Measurements from ENCODE around the gene BEAN1.

DNA sequence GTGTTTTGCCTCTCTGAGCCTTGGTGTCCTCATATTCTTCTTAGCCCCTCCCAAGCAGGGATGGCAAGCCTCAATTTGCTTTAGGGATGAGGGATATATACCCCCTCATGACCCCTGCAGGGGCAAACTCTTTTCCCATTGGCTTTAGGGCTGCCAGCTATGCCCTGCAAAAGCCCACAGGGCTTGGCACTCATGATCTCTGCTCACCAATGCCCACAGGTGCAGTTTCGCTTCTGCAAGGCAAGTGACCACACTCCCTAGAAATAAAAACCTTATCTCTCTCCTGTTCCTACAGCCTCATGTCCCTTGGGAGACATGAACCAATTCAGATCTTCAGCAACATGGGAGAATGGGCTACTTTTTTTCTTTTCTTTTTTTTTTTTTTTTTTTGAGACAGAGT is 8.8 kb downstream of the BEAN1 start:
- TF ChIP-seq, protein P1, sequence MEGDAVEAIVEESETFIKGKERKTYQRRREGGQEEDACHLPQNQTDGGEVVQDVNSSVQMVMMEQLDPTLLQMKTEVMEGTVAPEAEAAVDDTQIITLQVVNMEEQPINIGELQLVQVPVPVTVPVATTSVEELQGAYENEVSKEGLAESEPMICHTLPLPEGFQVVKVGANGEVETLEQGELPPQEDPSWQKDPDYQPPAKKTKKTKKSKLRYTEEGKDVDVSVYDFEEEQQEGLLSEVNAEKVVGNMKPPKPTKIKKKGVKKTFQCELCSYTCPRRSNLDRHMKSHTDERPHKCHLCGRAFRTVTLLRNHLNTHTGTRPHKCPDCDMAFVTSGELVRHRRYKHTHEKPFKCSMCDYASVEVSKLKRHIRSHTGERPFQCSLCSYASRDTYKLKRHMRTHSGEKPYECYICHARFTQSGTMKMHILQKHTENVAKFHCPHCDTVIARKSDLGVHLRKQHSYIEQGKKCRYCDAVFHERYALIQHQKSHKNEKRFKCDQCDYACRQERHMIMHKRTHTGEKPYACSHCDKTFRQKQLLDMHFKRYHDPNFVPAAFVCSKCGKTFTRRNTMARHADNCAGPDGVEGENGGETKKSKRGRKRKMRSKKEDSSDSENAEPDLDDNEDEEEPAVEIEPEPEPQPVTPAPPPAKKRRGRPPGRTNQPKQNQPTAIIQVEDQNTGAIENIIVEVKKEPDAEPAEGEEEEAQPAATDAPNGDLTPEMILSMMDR (IDR thresholded peaks at IDR 0.05; ENCODE audit: insufficient read depth, low read depth, low read length) = no peak
- TF ChIP-seq EZH2 (IDR thresholded peaks at IDR 0.05; ENCODE audit: insufficient read depth, low read length) = no peak

Measured in astrocyte (in vitro differentiated cells and primary cell).